Psoas muscle (tissue), 8 donors: ENCODE data around the gene ABCF2. TPM values are rescaled to one million over a fixed set of nuclear protein-coding genes. Genes with fewer than 3 reads are reported as not detected.

Experiments used
- ATAC-seq, 4 donors: fragments of 200-7000 bp; cut with Tn5 transposase; one replicate each; pipeline ENCODE4 v1.9.1; 2020; ENCODE audit warnings: moderate library complexity in 3 of 4, mild to moderate bottlenecking in 2 of 4
- DNase-seq, 2 donors: peaks; one replicate each; pipeline ENCODE4 v3.0.0-alpha.2; 2020
- H3K27ac ChIP-seq: fragments of 200-600 bp; one replicate; pipeline ENCODE4 v1.8.0; 2022
- H3K27me3 ChIP-seq, 3 donors: fragments of 200-600 bp in 1 of 3; one replicate each; pipeline versions ENCODE4 v1.6.1 to v1.8.0; 2013 to 2022; ENCODE audit warnings: low read length in 2 of 3, mild to moderate bottlenecking in 2 of 3, moderate library complexity in 1 of 3; ENCODE audit not compliant: insufficient read depth in 3 of 3
- H3K36me3 ChIP-seq, 2 donors: fragments of 200-600 bp in 1 of 2; one replicate each; pipeline versions ENCODE4 v1.6.1 to v1.8.0; 2013 to 2022; ENCODE audit warnings: low read depth in 1 of 2, mild to moderate bottlenecking in 1 of 2, moderate library complexity in 1 of 2; ENCODE audit not compliant: insufficient read depth in 1 of 2
- H3K4me1 ChIP-seq: fragments of 200-600 bp; one replicate; pipeline ENCODE4 v1.8.0; 2022
- H3K4me3 ChIP-seq: fragments of 200-600 bp; one replicate; pipeline ENCODE4 v1.8.0; 2022; ENCODE audit warnings: mild to moderate bottlenecking
- H3K9me3 ChIP-seq: fragments of 200-600 bp; one replicate; pipeline ENCODE4 v1.8.0; 2022
- WGBS, 3 donors: extraction: QIAGEN DNeasy Blood & Tissue Kit; methylation state at CpG; one replicate each; pipeline versions ENCODE4 v1.1.6 to v1.1.7; 2013; 5-methylcytosine and 5-hydroxymethylcytosine counted together
- intact Hi-C, 2 donors: fragments of 100-400 bp; cut with DNase I; formaldehyde crosslinking; loops; one replicate each; pipeline versions ENCODE4 v1.11.0 to v1.14.2; 2022
- polyA plus RNA-seq, 3 donors: library from polyadenylated mRNA; stranded (reverse); fragments of 200-250 nt; gene quantifications; one replicate each; pipeline ENCODE4 v1.2.3, GENCODE V29; 2013
- total RNA-seq, 4 donors: library from RNA; stranded (reverse); fragmentation: NEBNext Ultra II Directional in 2 of 4; extraction: Animal tissue kit (Norgen Biotek cat#: 25700) in 2 of 4; gene quantifications; one replicate each; pipeline versions ENCODE4 v1.2.1 to v1.2.4, GENCODE V29; 2021 to 2023
- TF ChIP-seq, protein P1 (sequence below): fragments of 200-600 bp; IDR thresholded peaks from one replicate; pipeline ENCODE4 v1.8.0; 2022; ENCODE audit warnings: antibody characterized with exemption
- donor health status: healthy with polysubstance abuse.
- donor health status: DM: no; HTN: no; CAD: no; lungs with moderate emphysema.
- donor health status: Bipolar disorder and iron deficiency.
- donor health status: healthy.
- donor health status: DM: yes; HTN: yes; CAD: no.
- donor health status: DM: no; HTN: no; CAD: no.
- donor health status: DM: no; HTN: no; CAD: no.
- donor health status: DM: yes; HTN: yes; CAD: no.

The ABCF2 gene
- total and polyA plus RNA-seq, 7 donors: 35.7 to 94.0 (median 66.0) TPM

DNA sequence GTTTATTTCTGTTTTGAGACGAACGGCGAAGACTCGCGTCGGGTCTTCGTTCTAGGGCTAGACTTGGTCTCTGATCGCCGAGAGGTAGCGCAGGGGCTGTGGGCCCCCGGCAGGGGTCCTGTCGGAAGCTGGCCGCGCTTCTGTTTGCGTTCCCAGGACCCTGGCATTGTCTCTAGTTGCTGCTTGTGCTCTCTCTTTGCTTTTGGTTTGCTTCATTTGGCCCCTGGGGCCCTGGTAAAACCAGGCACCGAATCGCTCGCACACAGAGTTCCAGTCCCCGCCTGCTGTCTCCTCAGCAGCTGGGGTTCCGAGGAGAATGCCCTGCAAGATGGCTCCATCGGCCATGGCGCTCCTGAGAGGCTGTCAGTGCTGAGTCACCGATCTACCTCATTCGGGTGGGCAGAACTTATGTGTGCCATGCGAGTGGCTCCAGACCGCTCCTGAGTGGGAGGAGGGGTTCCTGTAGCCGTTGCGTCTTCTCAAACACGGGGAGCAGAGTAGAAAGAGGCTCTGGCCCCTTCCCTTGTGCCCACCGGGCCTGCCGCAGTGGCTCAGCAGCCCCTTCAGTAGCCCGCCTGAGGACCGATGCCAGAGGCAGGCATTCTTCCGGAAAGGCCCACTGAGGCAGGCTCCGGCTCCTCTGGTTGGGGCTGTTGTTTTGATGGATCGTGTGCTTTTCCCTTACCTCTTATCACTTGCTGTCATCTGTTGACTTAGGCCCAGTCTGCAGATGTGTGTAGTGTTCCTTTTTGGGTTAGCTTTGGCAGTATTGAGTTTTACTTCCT, 6.1 kb upstream of the ABCF2 start:
- TF ChIP-seq, protein P1, sequence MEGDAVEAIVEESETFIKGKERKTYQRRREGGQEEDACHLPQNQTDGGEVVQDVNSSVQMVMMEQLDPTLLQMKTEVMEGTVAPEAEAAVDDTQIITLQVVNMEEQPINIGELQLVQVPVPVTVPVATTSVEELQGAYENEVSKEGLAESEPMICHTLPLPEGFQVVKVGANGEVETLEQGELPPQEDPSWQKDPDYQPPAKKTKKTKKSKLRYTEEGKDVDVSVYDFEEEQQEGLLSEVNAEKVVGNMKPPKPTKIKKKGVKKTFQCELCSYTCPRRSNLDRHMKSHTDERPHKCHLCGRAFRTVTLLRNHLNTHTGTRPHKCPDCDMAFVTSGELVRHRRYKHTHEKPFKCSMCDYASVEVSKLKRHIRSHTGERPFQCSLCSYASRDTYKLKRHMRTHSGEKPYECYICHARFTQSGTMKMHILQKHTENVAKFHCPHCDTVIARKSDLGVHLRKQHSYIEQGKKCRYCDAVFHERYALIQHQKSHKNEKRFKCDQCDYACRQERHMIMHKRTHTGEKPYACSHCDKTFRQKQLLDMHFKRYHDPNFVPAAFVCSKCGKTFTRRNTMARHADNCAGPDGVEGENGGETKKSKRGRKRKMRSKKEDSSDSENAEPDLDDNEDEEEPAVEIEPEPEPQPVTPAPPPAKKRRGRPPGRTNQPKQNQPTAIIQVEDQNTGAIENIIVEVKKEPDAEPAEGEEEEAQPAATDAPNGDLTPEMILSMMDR: no peak
- H3K4me1 ChIP-seq: peaks cover 30% of the 10 kb centered on the region
- peak overlapping the region; percentile 88 for H3K27ac ChIP-seq
- 11 to 13% (median 12%) methylated on average over 36 of the region's 36 CpGs for WGBS, 3 donors
- DNase-seq (peak; percentile 59 to 65), ATAC-seq (peak; percentile 46 to 58 (median 54))
- H3K27me3 ChIP-seq: no peaks in the 10 kb centered on the region
- H3K36me3 ChIP-seq: peaks cover 7 to 35% of the 10 kb centered on the region in 2 donors
- H3K4me3 ChIP-seq: peak overlapping the region; percentile 92
- intact Hi-C loops: no loop called here
- no peaks in the 10 kb centered on the region for H3K9me3 ChIP-seq

DNA sequence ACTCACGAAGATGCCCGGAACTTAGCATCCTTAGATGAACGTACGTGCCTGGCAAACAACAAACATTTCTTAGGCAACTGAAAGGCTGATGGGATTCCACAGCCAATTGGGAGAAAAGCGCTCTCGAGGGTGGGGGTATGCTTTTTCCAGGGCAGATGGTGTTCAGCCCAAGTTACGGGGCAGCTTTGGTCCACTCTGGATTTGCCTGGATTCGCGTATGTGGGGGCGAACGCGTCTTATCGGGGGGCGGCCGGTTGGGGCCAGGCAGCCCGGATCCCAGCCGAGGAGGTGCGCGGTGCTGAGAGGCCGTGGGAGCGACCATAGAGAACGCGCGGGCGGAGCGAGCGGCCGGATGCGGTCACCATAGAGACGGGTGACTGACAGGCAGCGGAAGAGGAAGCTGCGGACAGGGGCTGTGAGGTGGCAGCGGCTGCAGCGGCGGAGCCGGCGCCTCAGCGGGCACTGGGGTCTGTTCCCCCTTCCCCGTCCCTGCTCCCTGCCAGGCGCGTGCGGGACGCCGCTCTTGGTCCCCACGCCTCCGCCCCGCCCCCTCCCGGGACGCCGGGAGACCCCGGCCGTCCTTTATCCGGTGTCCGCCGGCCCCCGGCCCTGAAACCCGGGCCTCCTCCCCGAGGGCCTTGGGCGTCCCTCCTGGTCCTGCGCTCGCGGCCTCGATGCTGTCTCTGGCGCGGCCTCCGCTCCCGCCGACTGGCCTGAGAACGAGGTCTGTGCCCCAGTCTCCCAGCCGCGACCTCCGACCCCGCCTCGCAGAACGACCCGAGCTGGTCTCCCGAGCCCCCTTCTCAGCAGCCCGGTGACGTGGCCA, 5.3 kb upstream of the ABCF2 start, which contains the start of gene CHPF2:
TSS of gene CHPF2 (plus strand) at position 393 of the 826 bp plus-strand sequence. CDS start 1,529 bp downstream, outside the sequence.
- intact Hi-C loops: no loop called here
- no peaks in the 10 kb centered on the region for H3K9me3 ChIP-seq

DNA sequence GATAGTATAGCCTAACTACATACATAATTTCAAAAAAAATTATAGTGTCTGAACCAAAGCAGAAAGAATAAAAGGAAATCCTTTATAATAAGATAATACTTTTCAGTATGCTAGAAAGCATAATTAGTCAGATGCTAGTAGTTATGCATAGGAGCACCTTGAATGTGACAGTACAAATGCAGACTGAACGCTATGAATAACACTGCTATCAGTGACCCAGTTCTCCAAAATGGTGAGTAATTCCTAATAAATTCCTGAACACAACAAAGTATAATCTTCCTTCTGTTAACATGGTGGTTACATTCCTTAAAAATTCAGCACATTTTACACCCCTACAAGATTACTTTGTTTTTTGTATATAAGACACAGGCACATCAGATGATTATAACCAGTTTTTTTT, 4.1 kb upstream of the ABCF2 start:
- intact Hi-C loops: no loop called here
- WGBS, 3 donors: 74 to 79% (median 75%) methylated on average over 1 of the region's 1 CpG
- no peak overlapping the region for H3K4me3 ChIP-seq
- H3K27me3 ChIP-seq: no peaks in the 10 kb centered on the region
- ATAC-seq (no peak), DNase-seq (no peak)
- H3K36me3 ChIP-seq: peaks cover 7 to 15% of the 10 kb centered on the region in 2 donors
- TF ChIP-seq, protein P1: no peak
- H3K4me1 ChIP-seq: peaks cover 22% of the 10 kb centered on the region
- H3K27ac ChIP-seq: no peak overlapping the region
- no peaks in the 10 kb centered on the region for H3K9me3 ChIP-seq

More for the DNA sequence above, 5.3 kb upstream of the ABCF2 start, which contains the start of gene CHPF2:
- peak; percentile 93 to 96 for DNase-seq
- peaks cover 7 to 27% of the 10 kb centered on the region in 2 donors for H3K36me3 ChIP-seq
- peaks cover 24% of the 10 kb centered on the region for H3K4me1 ChIP-seq
- H3K27ac ChIP-seq: peak within 1 kb of the TSS; percentile 88
- peak within 1 kb of the TSS; percentile 92 for H3K4me3 ChIP-seq
- peak; percentile 90 to 95 (median 92) for ATAC-seq
- TF ChIP-seq, protein P1: no peak
- WGBS, 3 donors: 0 to 1% (median 1%) methylated on average over 49 to 79 of the region's 79 CpGs
- no peaks in the 10 kb centered on the region for H3K27me3 ChIP-seq

DNA sequence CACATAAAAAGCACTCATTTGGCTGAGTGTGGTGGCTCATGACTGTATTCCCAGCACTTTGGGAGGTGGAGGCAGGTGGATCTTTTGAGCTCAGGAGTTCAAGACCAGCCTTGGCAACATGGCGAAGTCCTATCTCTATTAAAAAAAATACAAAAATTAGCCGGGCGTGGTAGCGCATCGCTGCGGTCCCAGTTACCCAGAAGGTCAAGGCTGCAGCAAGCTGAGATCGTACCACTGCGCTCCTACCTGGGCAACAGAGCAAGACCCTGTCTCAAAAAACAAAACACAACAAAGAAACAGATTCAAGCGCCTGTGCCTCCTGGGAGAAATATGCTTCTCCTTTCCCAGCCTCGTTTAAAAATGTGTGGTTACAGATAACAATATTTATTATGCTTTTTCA, 2.2 kb upstream of the ABCF2 start:
- intact Hi-C loops: loop anchor here in 1 of 2 donors (5.0 kb wide), 1 partner anchor 37 kb away; no protein-coding TSS in a partner anchor
- Histone ChIP-seq H3K4me1 (peaks cover 34% of the 10 kb centered on the region), H3K27ac (no peak overlapping the region), H3K27me3 (no peaks in the 10 kb centered on the region), H3K36me3 (peaks cover 3 to 14% of the 10 kb centered on the region in 2 donors), H3K4me3 (no peak overlapping the region), H3K9me3 (no peaks in the 10 kb centered on the region)
- DNase-seq: no peak
- ATAC-seq: no peak
- 89 to 91% (median 90%) methylated on average over 10 of the region's 10 CpGs for WGBS, 3 donors
- TF ChIP-seq, protein P1: no peak
